ENCODE measurements around the gene GTF2F1. TPM values are rescaled to one million over a fixed set of nuclear protein-coding genes. Genes with fewer than 3 reads are reported as not detected.
A peak's percentile ranks its signal among the peaks of the same experiment; 100 is the strongest.
"Not testable (repeated sequence)": the region's sequence is repeated elsewhere in the genome, so short reads cannot be mapped to it uniquely, and the experiment has no call there.

GTF2F1 gene
- total RNA-seq, 1 donor from 2014 or later = 62.9 TPM

DNA sequence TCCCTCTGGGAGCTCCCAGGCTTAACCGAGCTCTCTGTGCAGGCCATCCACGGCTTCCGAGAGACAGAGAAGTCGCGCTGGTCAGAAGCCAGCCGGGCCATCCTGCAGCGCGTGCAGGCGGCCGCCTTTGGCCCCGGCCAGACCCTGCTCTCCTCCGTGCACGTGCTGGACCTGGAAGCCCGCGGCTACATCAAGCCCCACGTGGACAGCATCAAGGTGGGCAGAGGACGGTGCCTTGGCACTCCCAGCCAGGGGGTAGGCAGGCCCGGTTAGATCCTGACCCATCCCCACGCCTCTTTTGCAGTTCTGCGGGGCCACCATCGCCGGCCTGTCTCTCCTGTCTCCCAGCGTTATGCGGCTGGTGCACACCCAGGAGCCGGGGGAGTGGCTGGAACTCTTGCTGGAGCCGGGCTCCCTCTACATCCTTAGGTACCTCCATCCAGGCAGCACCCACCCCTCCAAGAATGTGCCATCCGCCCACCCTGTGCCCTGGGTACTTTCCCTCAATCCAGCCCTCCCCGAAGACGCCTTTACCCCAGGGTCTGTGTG, 18.7 kb downstream of the GTF2F1 start:
- Mint-ChIP-seq H3K4me3 (peak overlapping the region; percentile 81), H3K36me3 (ENCODE audit: low read depth) (peaks cover 11% of the 10 kb centered on the region), H3K9me3 (no peaks in the 10 kb centered on the region), H3K27ac (no peak overlapping the region), H3K27me3 (ENCODE audit: insufficient read depth) (no peaks in the 10 kb centered on the region), H3K4me1 (ENCODE audit: low read depth) (peaks cover 11% of the 10 kb centered on the region)
- intact Hi-C loops (cut with micrococcal nuclease) = no loop called here
- DNase-seq (ENCODE audit: low spot score) = no peak

DNA sequence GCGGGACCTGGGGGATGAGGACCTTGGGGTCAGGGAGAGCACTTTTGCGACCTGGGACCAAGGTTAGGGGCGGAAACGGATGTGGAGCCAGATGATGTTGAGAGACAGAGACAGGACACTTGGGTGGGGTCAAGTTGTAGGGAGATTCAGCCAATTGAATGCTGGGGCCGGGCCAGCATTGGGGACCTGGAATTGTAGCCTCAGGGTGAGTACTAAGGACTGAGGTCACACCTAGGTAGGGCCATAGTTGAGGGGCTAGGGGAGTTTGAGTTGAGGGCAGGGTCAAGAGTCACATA, 19.2 kb downstream of the GTF2F1 start:
- intact Hi-C loops (cut with micrococcal nuclease) = loop anchor here (1.0 to 2.0 kb wide), 12 partner anchors 20 to 687 kb away; partner anchors contain the start of genes DUS3L, GTF2F1, RFX2 and SH2D3A

DNA sequence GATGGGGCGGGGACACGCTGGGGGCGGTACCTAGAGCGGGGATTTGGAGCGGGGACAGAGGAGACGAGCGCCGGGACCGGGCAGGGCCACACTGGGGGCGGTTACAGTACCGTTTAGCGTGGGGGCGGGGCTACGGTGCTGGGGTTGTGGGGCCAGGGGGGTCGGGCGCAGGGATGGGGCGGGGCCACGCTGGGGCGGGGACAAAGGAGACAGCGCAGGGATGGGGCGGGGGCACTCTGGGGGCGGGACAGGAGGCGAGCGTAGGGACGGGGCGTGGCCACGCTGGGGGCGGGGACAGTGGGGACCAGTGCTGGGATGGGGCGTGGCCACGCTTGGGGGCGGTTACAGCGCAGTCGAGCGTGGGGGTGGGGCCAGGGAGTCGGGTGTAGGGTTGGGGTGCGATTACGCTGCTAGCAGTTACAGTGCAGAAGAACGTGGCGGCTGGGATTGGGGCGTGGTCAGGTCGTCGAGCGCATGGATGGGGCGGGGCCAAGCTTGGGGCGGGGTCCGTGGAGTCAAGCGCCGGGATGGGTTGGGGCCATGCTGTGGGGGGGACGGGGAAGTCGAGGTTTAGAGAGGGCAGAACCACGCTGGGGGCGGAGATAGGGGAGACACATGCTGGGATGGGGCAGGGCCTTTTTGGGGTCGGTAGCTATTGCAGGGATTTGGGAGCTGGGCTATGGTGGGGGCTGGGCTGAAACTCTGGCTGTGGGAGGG, 19.7 kb downstream of the GTF2F1 start:
- Mint-ChIP-seq H3K27ac (peak overlapping the region; percentile 81), H3K4me3 (peak overlapping the region; percentile 81), H3K4me1 (ENCODE audit: low read depth) (peaks cover 11% of the 10 kb centered on the region), H3K9me3 (no peaks in the 10 kb centered on the region), H3K27me3 (ENCODE audit: insufficient read depth) (no peaks in the 10 kb centered on the region), H3K36me3 (ENCODE audit: low read depth) (peaks cover 9% of the 10 kb centered on the region)
- intact Hi-C loops (cut with micrococcal nuclease) = loop anchor here (1.0 to 2.0 kb wide), 12 partner anchors 20 to 686 kb away; partner anchors contain the start of genes DUS3L, GTF2F1, RFX2 and SH2D3A
- DNase-seq (ENCODE audit: low spot score) = peak; percentile 99

More for the DNA sequence above, 19.2 kb downstream of the GTF2F1 start:
- Mint-ChIP-seq H3K4me3 (peak overlapping the region; percentile 81), H3K9me3 (no peaks in the 10 kb centered on the region), H3K27me3 (ENCODE audit: insufficient read depth) (no peaks in the 10 kb centered on the region), H3K4me1 (ENCODE audit: low read depth) (peaks cover 11% of the 10 kb centered on the region), H3K36me3 (ENCODE audit: low read depth) (peaks cover 12% of the 10 kb centered on the region), H3K27ac (peak overlapping the region; percentile 81)
- DNase-seq (ENCODE audit: low spot score) = no peak

DNA sequence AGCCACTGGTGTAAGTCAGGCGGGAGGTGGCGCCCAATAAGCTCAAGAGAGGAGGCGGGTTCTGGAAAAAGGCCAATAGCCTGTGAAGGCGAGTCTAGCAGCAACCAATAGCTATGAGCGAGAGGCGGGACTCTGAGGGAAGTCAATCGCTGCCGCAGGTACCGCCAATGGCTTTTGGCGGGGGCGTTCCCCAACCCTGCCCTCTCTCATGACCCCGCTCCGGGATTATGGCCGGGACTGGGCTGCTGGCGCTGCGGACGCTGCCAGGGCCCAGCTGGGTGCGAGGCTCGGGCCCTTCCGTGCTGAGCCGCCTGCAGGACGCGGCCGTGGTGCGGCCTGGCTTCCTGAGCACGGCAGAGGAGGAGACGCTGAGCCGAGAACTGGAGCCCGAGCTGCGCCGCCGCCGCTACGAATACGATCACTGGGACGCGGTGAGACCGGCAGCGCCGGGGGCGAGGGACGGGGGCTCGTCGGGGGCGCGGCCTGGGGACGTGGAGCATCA, 20.3 kb downstream of the GTF2F1 start, which contains the start of gene ALKBH7:
Gene ALKBH7, plus strand, starts transcription at position 201 of the 502 bp plus-strand sequence. Its CDS starts 27 bp downstream, at position 228.
- Mint-ChIP-seq H3K36me3 (ENCODE audit: low read depth) (peaks cover 12% of the 10 kb centered on the region), H3K27me3 (ENCODE audit: insufficient read depth) (no peaks in the 10 kb centered on the region), H3K27ac (peak within 1 kb of the TSS; percentile 81), H3K4me3 (peak within 1 kb of the TSS; percentile 81), H3K4me1 (ENCODE audit: low read depth) (peaks cover 11% of the 10 kb centered on the region), H3K9me3 (no peaks in the 10 kb centered on the region)
- intact Hi-C loops (cut with micrococcal nuclease) = loop anchor here (1.0 to 2.0 kb wide), 14 partner anchors 11 to 686 kb away; partner anchors contain the start of genes CLPP, DUS3L, GTF2F1 and RFX2
- peak; percentile 95 for DNase-seq (ENCODE audit: low spot score)

DNA sequence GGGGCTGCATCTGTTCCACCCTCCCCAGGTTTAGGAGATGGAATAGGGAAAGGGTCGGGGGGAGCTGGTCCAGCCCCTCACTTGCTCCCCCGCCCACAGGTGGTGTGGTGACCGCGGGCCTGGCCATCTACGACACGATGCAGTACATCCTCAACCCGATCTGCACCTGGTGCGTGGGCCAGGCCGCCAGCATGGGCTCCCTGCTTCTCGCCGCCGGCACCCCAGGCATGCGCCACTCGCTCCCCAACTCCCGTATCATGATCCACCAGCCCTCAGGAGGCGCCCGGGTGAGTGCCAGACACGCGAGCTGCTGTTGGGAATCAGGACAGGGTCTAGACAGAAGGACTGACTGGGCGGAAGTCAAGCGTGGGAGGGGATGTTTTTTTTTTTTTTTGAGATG, 28.6 kb downstream of the GTF2F1 start:
- Mint-ChIP-seq H3K4me1 (ENCODE audit: low read depth) (peaks cover 13% of the 10 kb centered on the region), H3K27ac (no peak overlapping the region), H3K9me3 (no peaks in the 10 kb centered on the region), H3K36me3 (ENCODE audit: low read depth) (peaks cover 26% of the 10 kb centered on the region), H3K4me3 (peak overlapping the region; percentile 39), H3K27me3 (ENCODE audit: insufficient read depth) (no peaks in the 10 kb centered on the region)
- intact Hi-C loops (cut with micrococcal nuclease) = loop anchor here (5.0 kb wide), 1 partner anchor 387 kb away; the partner anchor contains the start of gene RANBP3
- DNase-seq (ENCODE audit: low spot score) = no peak

DNA sequence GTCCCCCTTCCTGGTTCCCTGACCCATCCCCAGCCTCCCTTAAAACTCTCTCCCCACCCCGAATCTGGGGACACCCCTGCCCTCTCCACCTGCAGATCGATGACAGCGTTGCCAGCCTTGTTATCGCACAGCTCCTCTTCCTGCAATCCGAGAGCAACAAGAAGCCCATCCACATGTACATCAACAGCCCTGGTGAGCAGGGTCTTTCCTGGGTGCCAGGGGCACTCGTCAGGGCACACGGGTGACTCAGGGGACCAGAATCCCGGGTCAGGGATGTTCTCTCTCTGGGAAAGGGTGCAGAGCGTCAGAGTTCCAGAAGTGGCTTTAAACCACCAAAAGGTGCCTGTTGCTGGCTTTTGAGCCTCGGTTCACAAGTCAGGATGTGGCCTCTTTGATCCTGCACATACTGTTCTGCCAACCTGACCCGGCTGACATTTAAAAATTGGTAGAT, 30.6 kb downstream of the GTF2F1 start:
- peak overlapping the region; percentile 96 for H3K27ac Mint-ChIP-seq
- H3K4me1 Mint-ChIP-seq (ENCODE audit: low read depth) = peaks cover 13% of the 10 kb centered on the region
- peaks cover 19% of the 10 kb centered on the region for H3K36me3 Mint-ChIP-seq (ENCODE audit: low read depth)
- intact Hi-C loops (cut with micrococcal nuclease) = loop anchor here (2.0 to 5.0 kb wide), 2 partner anchors 142 to 385 kb away; partner anchors contain the start of gene RANBP3
- H3K4me3 Mint-ChIP-seq = peak overlapping the region; percentile 98
- no peaks in the 10 kb centered on the region for H3K27me3 Mint-ChIP-seq (ENCODE audit: insufficient read depth)
- peak; percentile 24 for DNase-seq (ENCODE audit: low spot score)
- H3K9me3 Mint-ChIP-seq = no peaks in the 10 kb centered on the region

DNA sequence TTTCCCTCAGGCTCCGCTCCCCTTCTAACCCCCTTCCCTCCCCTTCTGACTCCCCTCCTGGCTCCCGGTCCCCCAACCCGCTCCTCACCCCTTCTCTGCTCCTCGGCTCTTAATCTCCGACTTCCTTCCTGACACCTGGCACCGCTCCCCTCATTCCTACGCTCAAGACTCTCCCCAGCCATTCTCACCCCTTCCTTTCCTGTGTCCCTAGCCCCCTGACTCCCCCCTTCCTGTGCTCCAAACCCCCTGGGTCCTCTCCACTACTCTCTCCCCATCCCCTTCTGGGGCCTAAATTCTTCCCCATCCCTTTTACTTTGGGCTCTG, 31.0 kb downstream of the GTF2F1 start:
- no peaks in the 10 kb centered on the region for H3K9me3 Mint-ChIP-seq
- peaks cover 13% of the 10 kb centered on the region for H3K4me1 Mint-ChIP-seq (ENCODE audit: low read depth)
- intact Hi-C loops (cut with micrococcal nuclease) = loop anchor here (2.0 to 5.0 kb wide), 2 partner anchors 143 to 385 kb away; partner anchors contain the start of gene RANBP3
- no peaks in the 10 kb centered on the region for H3K27me3 Mint-ChIP-seq (ENCODE audit: insufficient read depth)
- peaks cover 19% of the 10 kb centered on the region for H3K36me3 Mint-ChIP-seq (ENCODE audit: low read depth)
- no peak for DNase-seq (ENCODE audit: low spot score)
- H3K27ac Mint-ChIP-seq = peak overlapping the region; percentile 96
- peak overlapping the region; percentile 98 for H3K4me3 Mint-ChIP-seq

DNA sequence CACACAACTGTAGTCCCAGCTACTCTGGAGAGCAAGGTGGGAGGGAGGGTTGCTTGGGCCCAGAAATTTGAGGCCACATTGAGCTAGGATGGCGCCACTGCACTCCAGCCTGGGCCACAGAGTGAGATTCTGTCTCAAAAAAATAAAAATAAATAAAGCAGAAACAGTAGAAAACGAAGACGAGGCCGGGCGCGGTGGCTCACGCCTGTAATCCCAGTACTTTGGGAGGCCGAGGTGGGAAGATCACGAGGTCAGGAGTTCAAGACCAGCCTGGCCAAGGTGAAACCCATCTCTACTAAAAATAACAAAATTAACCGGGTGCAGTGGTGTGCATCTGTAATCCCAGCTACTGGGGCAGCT, 32.1 kb downstream of the GTF2F1 start:
- peaks cover 12% of the 10 kb centered on the region for H3K36me3 Mint-ChIP-seq (ENCODE audit: low read depth)
- peak overlapping the region; percentile 98 for H3K4me3 Mint-ChIP-seq
- H3K9me3 Mint-ChIP-seq; H3K27me3 Mint-ChIP-seq (ENCODE audit: insufficient read depth); DNase-seq (ENCODE audit: low spot score): not testable (repeated sequence)
- peak overlapping the region; percentile 96 for H3K27ac Mint-ChIP-seq
- H3K4me1 Mint-ChIP-seq (ENCODE audit: low read depth) = peaks cover 13% of the 10 kb centered on the region
- intact Hi-C loops (cut with micrococcal nuclease) = loop anchor here (1.0 to 5.0 kb wide), 9 partner anchors 11 to 570 kb away; partner anchors contain the start of genes ALKBH7, DUS3L, GTF2F1 and RANBP3

DNA sequence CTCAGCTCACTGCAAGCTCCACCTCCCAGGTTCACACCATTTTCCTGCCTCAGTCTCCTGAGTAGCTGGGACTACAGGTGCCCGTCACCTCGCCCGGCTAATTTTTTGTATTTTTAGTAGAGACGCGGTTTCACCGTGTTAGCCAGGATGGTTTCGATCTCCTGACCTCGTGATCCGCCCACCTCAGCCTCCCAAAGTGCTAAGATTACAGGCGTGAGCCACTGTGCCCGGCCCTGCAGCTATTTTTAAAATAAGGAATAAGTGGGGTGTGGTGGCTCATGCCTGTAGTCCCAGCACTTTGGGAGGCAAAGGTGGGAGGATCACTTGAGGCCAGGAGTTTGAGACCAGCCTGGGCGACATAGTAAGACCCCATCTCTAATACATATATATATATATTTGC, 32.5 kb downstream of the GTF2F1 start:
- Mint-ChIP-seq H3K4me3 (peak overlapping the region; percentile 62), H3K36me3 (ENCODE audit: low read depth) (peaks cover 12% of the 10 kb centered on the region), H3K4me1 (ENCODE audit: low read depth) (peaks cover 13% of the 10 kb centered on the region)
- H3K27ac Mint-ChIP-seq; H3K9me3 Mint-ChIP-seq; DNase-seq (ENCODE audit: low spot score); H3K27me3 Mint-ChIP-seq (ENCODE audit: insufficient read depth): not testable (repeated sequence)
- intact Hi-C loops (cut with micrococcal nuclease) = loop anchor here (5.0 kb wide), 1 partner anchor 383 kb away; the partner anchor contains the start of gene RANBP3

DNA sequence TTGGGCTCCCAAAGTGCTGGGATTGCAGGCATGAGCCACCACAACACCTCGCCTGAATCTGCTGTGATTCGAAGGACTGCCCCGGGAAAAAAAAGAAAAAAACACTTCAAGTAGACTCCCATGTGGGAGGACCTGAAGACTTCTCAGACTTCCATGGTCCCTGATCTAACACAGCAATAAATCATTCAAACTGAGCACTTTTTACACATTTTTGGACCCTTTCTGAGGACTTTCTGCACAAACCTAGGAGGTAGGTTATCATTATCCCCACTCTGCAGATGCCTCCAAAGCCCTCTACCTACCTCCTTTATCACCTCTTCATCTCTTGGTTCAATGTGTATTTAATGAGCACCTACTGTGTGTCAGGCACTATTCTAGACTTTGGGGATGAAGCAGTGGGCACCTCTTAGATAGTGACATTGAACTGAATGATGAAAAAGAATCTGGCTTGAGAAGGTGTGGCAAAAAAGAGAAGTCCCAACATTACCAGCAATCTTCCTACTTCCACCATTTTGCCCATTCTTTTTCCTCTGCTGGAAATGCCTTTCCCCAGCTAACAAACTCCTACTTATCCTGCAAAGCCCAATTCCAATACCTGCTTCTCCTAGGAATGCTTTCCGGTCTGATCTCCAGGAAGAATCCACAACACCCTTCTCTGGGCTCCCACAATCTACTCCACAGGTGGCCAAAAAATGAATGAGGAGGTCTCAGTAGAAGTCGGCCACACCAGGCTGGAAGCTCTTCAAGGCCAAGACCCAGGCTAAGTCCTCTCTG, 33.2 kb downstream of the GTF2F1 start:
- Mint-ChIP-seq H3K27me3 (ENCODE audit: insufficient read depth) (no peaks in the 10 kb centered on the region), H3K4me3 (peak overlapping the region; percentile 16), H3K4me1 (ENCODE audit: low read depth) (peaks cover 13% of the 10 kb centered on the region), H3K9me3 (no peaks in the 10 kb centered on the region), H3K27ac (no peak overlapping the region), H3K36me3 (ENCODE audit: low read depth) (peaks cover 10% of the 10 kb centered on the region)
- intact Hi-C loops (cut with micrococcal nuclease) = loop anchor here (5.0 kb wide), 1 partner anchor 382 kb away; the partner anchor contains the start of gene RANBP3
- no peak for DNase-seq (ENCODE audit: low spot score)

DNA sequence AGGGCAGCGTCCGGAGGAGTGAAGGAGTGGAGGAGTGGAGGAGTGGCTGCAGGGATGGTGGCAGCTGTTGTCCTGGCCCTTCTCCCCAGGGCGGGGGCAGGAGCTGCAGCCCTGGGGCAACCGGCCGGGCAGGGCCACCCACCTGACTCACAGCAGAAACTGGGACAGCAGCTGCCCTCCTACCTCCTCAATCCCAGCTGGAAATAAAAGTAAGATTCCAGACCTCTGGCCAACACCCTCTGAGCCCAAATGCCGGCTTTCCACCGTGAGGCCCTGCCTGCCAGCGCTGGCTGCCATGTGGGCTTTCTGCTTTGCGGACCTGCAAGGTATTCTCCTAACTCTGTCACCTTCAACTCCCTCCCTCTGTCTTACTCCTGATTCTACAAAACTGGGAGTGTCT, 35.0 kb downstream of the GTF2F1 start:
- H3K36me3 Mint-ChIP-seq (ENCODE audit: low read depth) = peaks cover 7% of the 10 kb centered on the region
- no peak overlapping the region for H3K27ac Mint-ChIP-seq
- intact Hi-C loops (cut with micrococcal nuclease) = no loop called here
- no peak overlapping the region for H3K4me3 Mint-ChIP-seq
- no peak for DNase-seq (ENCODE audit: low spot score)
- H3K9me3 Mint-ChIP-seq = no peaks in the 10 kb centered on the region
- no peaks in the 10 kb centered on the region for H3K27me3 Mint-ChIP-seq (ENCODE audit: insufficient read depth)
- peaks cover 9% of the 10 kb centered on the region for H3K4me1 Mint-ChIP-seq (ENCODE audit: low read depth)

DNA sequence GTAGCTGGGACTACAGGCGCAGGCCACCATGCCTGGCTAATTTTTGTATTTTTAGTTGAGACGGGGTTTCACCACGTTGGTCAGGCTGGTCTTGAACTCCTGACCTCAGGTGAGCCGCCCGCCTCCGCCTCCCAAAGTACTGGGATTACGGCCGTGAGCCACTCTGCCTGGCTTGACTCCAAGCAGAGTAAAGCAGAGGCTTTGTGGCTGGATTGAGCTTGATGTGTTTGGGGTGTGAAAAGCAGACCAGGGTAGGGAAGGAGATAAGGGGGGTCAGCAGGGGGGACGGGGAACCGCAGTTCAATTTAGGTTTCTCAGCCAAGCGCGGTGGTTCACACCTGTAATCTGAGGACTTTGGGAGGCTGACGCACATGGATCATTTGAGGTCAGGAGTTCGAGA, 35.8 kb downstream of the GTF2F1 start:
- Mint-ChIP-seq H3K9me3 (no peaks in the 10 kb centered on the region), H3K36me3 (ENCODE audit: low read depth) (peaks cover under 1% of the 10 kb centered on the region), H3K27ac (no peak overlapping the region), H3K4me1 (ENCODE audit: low read depth) (peaks cover 2% of the 10 kb centered on the region), H3K27me3 (ENCODE audit: insufficient read depth) (no peaks in the 10 kb centered on the region), H3K4me3 (no peak overlapping the region)
- intact Hi-C loops (cut with micrococcal nuclease) = no loop called here
- no peak for DNase-seq (ENCODE audit: low spot score)

All from activated T-helper 1 cell treated with anti-CD3 and anti-CD28 coated beads, Interleukin-12 subunit alpha, Interleukin-12 subunit beta, Interleukin-2, Interleukin-4 antibody, amounts not matched to agents 30 ng/mL and 10 ng/mL and 1 ng/mL, durations not matched to agents 14 hours and 24 hours and 36 hours (primary cell).